ENCODE measurements around the gene MARCHF11.

The MARCHF11 gene

DNA sequence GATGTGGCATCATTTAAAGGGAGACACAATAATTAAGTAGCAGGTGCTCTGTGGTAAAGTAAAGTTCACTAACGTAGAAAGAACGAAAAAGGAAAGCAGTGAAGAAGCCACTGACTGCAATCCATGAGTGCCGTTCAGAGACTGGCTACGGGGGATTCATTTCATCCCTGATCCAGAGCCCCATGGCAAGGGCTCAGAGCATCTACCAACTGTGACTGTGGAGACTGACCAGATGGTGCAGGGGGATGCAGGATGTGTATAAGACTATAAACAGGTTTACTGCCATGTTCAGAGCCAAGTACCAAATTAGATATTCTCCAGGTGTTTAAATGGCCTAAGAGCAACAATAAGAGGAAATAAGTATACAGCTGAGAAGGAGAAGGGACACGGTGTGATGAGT, 47.7 kb downstream of the MARCHF11 start:
- DNase-seq: no peak

DNA sequence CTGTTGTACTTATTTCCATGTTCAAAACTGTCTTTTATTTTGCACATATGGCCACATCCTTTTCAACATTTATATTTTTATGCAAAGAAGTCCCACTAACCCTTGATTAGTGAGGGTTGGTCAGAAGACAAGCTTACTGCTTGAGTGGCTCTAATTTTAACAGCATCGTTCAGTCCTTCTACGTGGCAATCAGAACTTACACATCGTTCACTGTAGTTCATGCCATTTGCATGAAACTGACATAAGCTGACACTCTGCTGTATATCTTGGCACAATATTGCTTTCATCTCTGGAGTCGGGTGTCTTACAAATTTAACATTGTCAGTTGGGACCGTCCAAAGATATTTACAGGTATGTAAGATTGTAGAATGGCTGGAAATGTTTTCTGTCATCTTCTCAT, 50.6 kb downstream of the MARCHF11 start:
- DNase-seq: no peak

DNA sequence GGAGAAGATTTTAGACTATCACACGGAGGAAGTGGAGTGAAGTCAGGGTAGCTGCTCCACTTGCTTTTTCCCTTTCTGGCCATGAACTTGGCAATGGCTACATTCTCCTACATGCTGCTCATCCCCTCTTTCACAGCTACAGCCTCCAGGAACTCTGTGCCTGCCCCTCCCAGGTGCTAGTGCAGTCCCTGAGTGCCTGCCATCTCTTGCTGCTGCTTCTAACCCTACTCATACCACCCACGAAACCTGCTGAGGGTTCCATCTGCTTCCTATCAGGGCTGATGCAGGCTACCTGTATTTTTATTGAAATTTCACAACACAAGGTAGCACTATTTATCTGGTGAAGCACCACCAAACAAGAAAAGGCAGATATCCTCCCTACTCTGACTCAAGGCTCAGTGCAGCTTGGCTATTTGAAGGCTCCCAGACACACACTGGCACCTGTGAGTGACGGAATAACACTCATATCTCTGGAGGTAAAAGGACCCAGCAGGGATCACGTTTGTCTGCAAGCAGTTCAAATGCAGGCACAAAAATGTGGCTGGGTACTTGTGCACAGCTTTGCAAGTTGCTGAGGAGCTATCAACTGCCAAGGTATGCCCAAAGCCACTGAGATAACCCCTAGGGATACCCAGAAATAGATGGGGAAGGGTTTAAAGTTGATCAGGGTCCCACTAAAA, 51.6 kb downstream of the MARCHF11 start:
- DNase-seq: no peak

DNA sequence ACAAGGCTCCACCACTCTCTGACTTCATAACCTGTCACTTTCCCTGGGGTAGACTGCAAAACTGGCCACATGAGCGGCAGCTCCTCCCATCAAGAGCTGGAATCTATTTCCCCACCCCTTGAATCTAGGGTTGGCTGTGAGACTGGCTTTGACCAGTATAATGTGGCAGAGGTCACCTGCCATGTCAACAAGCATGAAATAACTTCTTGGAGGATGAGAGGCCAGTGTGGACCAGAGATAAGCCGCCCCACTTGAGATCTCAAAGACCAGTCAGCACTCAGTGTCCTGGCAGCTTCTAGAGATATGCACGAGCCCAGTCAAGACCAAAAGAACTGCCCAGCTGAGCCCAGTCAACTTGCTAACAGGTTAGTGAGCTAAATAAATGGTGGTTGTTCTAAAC, 59.0 kb downstream of the MARCHF11 start:
- DNase-seq: no peak

DNA sequence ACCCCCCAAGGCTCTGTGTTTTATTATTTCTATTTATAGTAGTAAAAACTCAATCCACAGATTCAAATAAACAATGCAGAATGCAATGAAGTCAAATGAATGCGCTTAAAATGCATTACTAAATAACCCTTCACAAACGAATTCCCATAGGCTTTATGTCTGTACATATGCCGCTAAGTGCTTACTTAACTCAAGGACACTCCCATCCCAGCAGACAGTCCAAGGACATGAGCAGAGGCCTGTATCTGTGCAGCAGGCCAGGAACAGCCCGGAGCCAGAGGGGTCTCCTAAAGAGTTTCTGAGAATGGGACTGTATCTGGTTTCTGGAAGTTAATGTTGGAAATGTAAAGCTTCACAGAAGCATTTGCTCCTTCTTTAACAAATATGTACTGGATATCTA, 59.8 kb downstream of the MARCHF11 start:
- no peak for DNase-seq

DNA sequence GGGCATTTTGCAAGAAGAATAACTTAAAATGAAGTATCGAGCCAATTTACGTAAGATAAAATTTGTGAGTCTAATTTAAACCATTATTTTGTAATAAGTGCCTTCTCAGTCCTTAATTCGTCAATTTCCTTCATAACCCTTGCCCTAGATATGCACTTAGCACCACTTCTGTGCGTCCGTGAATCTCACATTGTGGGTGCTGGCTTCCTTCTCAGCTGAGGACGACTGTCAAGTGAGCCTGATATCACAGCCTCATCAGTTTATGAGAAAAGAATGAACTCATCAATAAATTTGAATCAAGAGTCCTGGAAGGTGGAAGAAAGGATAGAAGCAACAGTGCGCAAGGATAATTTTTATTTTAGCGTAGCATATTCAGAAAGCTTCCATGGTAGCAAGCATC, 64.5 kb downstream of the MARCHF11 start:
- no peak for DNase-seq

DNA sequence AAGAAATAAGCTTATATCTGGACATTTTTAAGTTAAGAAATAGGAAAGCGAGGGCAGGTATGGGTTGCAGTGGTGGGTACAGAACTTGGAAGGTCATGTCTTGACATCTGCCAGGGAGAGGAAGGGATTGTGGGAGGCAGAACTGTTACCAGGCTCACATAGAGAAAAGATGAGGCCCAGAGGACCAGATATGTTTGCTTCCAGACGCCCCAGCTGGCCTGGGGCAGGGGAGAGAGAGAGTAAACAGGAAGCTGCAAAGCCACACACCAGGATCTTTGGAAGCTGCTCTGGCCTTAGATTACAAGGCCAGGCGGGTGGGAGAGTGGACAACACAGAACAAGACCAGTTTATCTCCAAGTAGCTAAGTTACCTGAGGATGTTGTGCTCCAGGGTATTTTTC, 71.2 kb downstream of the MARCHF11 start:
- no peak for DNase-seq

DNA sequence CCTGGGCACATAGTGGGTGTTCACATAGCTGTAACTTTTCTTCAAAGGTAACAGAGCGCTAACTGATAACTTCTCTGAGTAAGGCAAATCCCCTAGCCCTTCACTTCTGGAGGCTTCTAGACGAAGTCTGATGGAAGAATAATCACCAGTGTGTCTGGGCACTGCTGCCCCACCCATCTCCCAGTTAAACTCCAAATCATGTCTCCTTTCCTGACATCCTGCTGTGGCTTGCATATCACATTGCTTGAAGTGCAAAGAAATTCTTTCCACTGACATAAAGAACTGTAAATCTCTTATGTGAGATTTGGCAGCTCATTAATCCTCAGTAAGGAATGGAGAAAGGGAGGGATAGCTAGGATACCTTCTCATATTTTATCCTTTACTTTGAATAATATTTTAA, 74.6 kb downstream of the MARCHF11 start:
- no peak for DNase-seq

DNA sequence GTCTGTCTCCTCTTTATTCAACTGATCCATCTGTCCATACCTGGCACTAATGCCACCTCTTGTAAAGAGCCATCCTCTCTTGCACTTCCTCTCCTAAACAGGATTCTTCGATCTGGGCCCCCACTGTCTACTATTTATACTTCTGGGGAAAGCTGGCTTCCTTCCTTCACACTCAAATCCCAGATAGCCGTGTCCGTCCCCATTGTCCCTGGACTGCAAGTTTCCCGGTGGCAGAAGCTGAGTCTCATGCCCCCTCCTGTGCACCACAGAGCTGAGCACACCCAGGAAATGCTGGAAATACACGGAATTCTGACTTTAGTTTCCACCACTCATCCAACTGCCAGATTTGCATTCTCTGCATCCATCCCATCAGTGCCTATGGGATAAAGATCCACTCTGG, 84.0 kb downstream of the MARCHF11 start:
- no peak for DNase-seq

DNA sequence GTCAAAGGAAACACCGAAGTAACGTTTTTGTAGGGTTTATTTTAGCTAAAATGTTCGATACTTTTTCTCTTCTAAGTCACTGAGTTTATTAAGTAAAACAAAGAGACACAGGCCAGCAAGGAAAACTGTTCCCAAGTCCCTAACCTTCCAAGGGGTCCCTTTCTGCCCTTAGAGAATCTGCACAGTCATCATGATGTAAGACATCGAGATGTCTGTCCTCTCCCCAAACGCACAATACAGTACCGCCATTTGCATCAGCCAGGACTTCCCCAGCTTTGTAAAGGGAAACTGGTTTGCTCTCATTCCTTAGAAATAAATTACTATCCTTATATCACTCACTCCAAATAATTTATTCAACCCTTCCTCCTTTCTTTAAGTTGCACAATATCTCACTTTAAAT, 89.3 kb downstream of the MARCHF11 start:
- no peak for DNase-seq

DNA sequence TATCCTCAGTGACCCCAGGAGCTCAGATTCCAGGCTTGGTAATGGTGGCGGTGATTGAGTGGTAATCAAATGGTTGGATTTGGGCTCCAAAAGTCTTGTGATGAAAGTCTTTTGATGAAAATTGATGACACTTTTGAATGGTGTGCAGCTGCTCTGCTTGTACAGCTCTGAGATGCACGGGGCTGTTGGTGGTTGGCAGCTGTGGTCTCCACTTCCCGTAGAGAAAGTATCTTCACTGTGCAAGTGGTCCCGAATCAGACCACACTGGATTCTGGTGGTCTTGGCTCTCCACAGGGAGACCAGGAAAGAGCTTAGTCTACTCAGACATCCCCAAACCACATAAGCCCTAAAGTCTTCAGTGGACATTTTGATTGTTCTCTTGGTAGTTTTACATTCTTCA, 96.6 kb downstream of the MARCHF11 start:
- DNase-seq: no peak

DNA sequence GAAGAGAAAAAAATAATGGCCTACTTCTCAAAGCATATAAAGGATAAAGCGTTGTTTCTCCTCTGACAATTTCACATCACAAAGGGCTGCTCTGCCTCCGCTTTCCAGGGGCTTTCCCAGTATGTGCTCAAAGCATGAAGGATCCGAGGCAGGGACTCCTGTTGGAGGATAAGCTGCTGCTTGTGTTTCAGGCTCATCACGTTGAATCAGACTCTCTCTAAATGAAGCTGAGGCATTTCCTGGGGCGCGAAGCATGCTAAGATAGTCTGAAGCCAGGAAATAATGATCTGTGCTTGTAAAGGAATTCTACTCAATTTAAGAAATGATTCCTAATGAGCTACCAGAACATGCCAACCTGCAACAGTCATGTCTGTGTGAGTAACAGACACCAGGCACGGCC, 97.5 kb downstream of the MARCHF11 start:
- DNase-seq: no peak

DNA sequence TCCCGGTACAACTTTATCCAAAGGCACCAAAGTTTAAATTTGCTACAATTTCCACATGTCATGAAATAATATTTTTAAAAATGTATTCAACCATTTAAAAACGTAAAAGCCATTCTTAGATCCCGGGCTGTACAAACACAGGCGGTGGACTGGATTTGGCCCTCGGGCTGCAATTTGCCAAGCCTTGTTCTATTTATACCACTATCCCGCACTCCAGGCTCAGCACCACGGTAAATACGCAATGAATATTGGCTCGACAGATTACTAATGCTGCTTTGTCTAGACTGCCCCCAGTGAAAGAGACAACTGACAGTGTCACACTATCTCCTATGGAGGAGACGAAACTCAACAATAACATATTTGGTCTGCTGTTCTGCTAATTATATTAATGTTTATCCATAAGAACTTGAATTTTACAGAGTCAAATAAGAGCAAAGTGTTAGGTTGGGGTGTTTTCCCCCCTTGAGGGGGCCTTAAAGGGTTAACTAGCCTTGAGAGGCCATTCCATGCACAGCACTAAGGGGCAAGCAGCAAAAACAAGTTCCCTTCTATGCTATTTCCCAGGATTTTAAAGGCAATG, 98.1 kb downstream of the MARCHF11 start:
- no peak for DNase-seq

DNA sequence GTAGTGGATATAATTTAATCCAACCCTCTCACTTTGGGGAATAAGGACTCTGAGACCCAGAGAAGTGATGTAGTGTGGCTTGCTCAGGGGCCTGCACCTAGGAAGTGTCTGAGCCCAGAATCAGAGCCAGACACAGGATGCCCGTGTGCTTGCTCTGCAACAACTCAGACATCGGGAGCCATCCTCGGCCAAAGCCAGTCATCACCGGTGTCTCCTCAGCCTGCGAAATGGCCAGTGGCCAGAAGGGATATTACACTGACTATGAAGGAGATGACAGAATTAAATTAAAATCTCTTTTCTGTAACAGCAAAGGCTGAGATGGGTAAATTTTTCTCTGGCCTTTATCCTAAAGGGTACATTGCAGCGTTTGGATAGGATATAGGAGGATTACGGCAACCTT, 102.9 kb downstream of the MARCHF11 start:
- no peak for DNase-seq

DNA sequence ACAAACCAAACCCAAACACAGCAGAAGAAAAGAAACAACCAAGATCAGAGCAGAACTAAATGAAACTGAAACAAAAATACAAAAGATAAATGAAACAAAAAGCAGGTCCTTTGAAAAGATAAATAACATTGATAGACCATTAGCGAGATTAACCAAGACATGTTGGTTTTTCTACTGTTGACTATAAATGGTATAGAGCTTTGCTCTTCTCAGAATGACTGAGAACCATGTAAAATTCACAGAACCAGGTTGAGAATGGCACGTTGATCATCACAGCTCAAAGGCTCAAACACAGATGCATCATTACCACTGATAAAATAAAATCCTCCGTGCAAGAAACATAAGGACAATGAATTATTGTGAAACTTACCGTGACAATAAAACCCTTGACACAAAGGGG, 105.2 kb downstream of the MARCHF11 start:
- no peak for DNase-seq

DNA sequence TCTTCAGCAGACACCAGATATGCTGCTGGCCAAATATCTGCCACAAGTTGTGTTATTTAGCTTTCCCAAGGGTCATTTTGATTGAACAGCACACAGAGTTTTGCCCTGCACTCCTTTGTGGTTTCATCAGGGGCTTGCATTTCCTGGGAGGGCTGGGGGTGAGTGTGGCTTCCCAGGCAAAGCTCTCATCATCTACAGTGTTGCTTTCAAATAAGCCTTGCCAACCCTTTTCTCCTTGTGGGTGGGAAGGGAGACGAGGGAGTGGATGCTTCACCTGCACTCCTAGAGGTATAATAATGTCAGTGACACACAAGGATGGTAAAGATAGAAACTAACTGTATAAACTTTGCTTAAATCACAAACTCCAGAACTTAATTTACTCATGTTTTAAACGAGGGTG, 107.0 kb downstream of the MARCHF11 start:
- no peak for DNase-seq

DNA sequence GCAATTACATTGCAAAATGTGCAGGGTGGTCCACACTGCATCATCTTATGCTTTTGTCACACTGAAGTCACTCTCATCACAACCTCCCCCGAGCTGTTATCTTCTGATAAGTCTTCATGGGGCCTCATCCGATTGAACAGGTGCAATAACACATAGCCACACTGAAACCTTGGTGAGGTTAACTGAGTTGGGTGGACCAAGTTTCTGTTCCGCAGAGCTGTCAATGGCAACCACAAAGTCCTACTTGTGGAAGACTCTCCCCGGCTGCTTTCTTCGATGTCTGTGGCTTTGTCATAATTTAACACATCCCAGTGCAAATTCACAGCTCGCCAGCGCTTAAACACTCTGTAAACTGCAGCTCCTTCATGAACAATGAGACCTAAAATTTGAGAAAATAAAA, 112.2 kb downstream of the MARCHF11 start:
- no peak for DNase-seq

DNA sequence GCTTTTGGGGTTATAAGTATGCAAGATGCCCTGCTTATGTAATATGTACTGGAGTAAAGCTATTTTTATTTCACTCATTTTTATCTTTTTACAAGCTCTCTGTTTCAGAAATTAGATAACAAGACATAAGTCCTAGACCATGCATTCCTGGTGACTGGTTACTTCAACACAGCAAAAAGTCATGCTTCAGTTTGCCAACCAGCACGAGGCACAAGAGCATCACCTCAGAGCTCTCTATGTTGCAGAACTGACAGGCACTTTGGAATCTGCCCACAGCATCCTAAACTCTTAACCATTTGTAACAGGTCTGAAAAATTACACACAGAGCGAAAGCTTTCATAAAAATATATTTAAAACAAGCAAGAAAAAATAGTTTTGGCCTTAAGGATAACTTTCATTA, 112.8 kb downstream of the MARCHF11 start:
- DNase-seq: no peak

DNA sequence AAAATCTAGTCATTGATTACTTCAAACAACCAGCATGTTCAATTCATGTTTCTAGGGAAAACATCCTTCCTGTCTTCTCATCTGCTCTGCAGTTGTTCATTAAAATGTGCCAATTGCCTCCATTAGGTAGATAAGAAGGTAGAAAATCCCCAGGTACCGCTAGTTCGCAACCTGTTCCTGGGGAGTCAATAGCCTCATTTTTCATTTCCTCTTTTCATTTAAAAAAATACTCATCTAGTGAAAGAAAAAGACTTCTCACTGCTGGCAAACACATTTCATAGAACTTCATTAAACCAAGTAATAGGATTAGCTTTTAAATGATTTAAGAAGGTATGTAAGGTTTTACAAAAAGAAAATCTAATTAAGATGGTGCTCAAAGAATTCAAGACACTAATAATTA, 113.3 kb downstream of the MARCHF11 start:
- no peak for DNase-seq

DNA sequence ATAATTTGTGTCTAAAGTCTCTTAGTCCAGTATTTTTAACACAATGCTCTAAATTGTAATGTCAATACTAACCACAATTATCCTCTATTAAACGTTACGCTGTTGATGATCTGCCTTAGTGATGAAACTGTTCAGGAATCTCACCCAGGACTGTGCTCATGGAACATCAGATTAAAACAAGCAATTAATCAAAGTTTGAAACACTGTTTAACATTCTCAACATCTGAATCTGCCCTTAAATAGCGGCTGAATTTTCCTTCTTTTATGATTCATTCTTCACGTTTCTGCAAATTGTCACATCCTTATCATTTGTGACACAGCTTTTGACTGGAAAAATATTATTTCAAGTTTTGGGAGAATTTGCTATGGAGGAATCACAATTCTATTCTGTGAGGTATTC, 113.8 kb downstream of the MARCHF11 start:
- no peak for DNase-seq

DNA sequence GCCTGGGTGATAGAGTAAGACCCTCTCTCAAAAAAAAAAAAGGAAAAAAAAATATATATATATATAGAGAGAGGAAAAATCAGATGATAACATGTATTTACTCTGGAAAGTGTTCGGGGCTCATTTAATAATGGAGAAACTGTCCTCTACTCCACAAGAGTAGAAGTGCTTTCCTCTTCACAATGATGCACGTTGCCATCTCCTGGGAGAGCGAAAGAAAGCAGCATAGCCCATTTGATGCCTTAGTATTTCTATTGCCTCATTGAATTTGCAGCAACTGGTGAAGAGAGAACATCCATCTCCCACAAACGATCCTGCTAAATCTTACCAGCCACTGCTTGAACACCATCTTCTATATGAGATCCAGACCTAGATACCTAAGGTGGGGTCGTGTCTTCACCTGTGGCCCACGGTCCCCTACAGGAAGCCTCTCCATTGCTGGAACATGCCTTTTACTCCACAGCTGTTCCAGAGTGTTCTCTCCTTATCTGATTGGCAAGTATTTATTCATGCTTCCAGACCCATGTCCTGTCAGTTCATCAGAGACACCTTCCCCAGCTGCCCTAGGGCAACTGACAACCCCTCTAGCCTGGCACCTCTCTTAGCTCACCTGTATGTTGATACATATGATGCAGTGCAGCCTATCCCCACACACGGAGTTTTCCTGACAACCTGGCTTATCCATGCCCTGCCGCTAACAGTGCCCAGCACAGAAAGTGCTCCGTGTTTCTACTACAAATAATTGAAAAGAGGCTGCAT, 115.3 kb downstream of the MARCHF11 start:
- no peak for DNase-seq

DNA sequence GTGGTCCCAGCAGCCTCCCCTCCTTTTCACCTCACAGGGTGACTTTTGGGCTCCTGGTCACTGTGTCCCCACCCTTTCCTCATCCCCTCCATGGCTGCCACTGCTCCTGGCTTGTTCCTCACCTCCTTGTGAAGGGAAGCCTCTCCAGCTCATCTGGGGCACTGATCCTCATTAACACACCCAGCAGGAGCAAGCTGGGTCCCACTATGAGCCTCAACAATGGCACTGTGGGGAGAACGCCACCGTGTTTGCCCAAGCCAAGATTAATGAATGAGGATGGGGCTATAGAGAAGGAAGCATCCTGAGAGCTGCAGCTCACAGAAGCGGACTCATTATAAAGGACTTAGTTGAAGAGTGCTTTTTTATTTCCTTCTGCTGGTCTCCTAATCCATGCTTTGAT, 118.4 kb downstream of the MARCHF11 start:
- no peak for DNase-seq

DNA sequence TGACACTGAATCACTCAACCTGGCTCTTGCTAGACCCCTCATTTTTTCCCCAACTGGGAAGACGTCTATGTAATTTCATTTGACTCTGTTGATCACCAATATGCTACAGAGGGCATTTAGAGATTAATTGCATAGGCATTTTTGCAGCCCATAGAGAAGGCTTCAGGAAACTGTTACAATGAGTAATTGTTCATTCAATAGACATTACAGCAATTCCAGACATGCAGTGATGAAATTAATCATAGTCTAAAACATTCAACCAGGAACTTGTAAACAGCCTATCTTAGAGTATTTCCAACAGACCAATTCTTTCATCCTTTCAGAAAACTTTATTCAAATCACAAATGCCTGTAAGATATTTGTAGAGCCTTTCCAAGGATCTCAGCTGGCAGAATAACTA, 122.3 kb downstream of the MARCHF11 start:
- DNase-seq: no peak

DNA sequence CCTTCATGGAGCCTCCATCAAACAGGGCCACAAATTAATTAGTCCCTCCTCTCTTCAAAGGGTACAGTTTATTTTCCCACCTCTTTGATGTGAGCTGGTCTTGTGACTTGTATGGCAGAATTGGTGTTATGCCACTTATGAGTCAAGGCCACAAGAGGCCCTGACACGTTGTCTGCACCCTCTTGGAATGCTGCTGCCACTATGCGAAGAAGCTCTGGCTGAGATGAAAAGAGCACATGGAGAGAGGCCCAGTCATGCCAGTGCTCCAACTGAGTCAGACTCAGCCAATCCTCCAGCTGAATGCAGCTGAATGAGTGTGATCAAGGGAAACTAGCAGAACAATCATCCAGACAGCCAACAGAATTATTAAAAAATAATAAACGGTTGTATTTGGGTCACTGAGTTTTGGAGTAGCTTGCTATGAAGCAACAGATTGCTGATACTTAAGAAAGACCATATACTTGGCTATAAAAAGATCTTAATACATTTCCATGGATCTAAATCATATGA, 128.3 kb downstream of the MARCHF11 start:
- no peak for DNase-seq

All from stimulated activated CD4-positive, alpha-beta T cell treated with anti-CD3 and anti-CD28 coated beads, Interleukin-2, amount 100 ng/mL, for 24 hours (primary cell).